NCI-H1694 (cell line): ENCODE results near the gene BDH1.
"Not testable (repeated sequence)": the region's sequence is repeated elsewhere in the genome, so short reads cannot be mapped to it uniquely, and the experiment has no call there.

Source experiments
- DNase-seq: peaks from one replicate; lab custom pipeline; 2025; lab: John Stamatoyannopoulos, UW

Gene BDH1

GRCh38 chr3:197484204-197484901 is 71.4 kb downstream of the BDH1 start:
- no peak for DNase-seq

GRCh38 chr3:197482001-197482400 is 73.8 kb downstream of the BDH1 start:
- no peak for DNase-seq

GRCh38 chr3:197480320-197480719 is 75.4 kb downstream of the BDH1 start:
- DNase-seq: no peak

- DNase-seq: peak; percentile 64
Observed at GRCh38 chr3:197478746-197479668, 76.8 kb downstream of the BDH1 start.

- not testable (repeated sequence) for DNase-seq
Observed at GRCh38 chr3:197477816-197478215, 78.0 kb downstream of the BDH1 start.

- DNase-seq: no peak
Observed at GRCh38 chr3:197475997-197476525, 79.7 kb downstream of the BDH1 start.

GRCh38 chr3:197475514-197475913 is 80.3 kb downstream of the BDH1 start:
- DNase-seq: no peak

- no peak for DNase-seq
Observed at GRCh38 chr3:197472151-197472550, 83.6 kb downstream of the BDH1 start.

GRCh38 chr3:197471221-197472010 is 84.4 kb downstream of the BDH1 start:
- DNase-seq: no peak

GRCh38 chr3:197468866-197469382 is 86.8 kb downstream of the BDH1 start:
- DNase-seq: no peak

GRCh38 chr3:197468167-197468566 is 87.6 kb downstream of the BDH1 start:
- DNase-seq: no peak

GRCh38 chr3:197466586-197467399 is 89.0 kb downstream of the BDH1 start:
- peak; percentile 69 for DNase-seq

GRCh38 chr3:197465996-197466549 is 89.7 kb downstream of the BDH1 start:
- no peak for DNase-seq

GRCh38 chr3:197465197-197465995 is 90.4 kb downstream of the BDH1 start:
- no peak for DNase-seq

GRCh38 chr3:197464794-197465193 is 91.0 kb downstream of the BDH1 start:
- DNase-seq: no peak

- DNase-seq: no peak
Observed at GRCh38 chr3:197463279-197463678, 92.5 kb downstream of the BDH1 start.

GRCh38 chr3:197462808-197463207 is 93.0 kb downstream of the BDH1 start:
- DNase-seq: no peak

- no peak for DNase-seq
Observed at GRCh38 chr3:197460639-197461038, 95.1 kb downstream of the BDH1 start.

GRCh38 chr3:197460002-197460401 is 95.8 kb downstream of the BDH1 start:
- DNase-seq: no peak
